ENCODE data around the gene CDCA7. TPM values are rescaled to one million over a fixed set of nuclear protein-coding genes. Genes with fewer than 3 reads are reported as not detected.

Gene CDCA7
- 0.83 and 2.3 TPM in 2 replicates for total RNA-seq

DNA sequence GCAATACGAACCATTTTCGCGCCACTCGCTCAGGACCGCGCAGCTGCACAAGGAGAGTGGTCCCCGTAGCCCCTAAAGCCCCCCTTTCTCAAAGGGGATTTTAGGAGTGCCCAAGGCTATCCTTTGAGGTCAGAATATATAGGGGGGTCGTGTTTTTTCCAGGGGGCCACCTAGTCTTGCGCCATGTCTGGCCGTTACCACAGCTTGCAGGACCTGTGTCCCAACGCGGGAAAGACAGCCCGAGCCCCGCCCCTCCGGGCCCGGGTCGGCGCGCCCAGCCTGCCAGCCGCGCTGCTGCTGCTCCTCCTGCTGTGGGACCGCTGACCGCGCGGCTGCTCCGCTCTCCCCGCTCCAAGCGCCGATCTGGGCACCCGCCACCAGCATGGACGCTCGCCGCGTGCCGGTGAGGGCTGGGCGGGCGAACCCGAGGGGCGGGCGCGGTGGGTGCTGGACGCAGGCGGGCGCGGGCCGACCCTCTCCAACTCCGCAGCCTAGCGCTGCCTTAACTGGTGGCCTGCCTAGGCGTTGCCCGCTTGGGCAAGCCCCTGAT is at the start of gene CDCA7:
Gene CDCA7, plus strand, starts transcription at position 291 of the 550 bp plus-strand sequence. Its CDS starts 92 bp downstream, at position 383.

Data from smooth muscle cell of the pulmonary artery (primary cell).